OCI-LY3 (cell line): Measurements from ENCODE around the gene CPNE2.

Source experiments
- H2AFZ ChIP-seq: fragments of 200-600, 300-600 bp; shearing (Covaris generic); 2 replicates; pipeline ENCODE4 v1.6.0; 2014; ENCODE audit warnings: antibody characterized with exemption, low read depth, low read length
- H3K27ac ChIP-seq: fragments of 200-600, 300-600 bp; sonication (generic); 2 replicates; pipeline ENCODE4 v1.5.1; 2014; ENCODE audit warnings: mild to moderate bottlenecking, low read length, moderate library complexity, mixed read lengths
- H3K27me3 ChIP-seq: fragments of 200-600, 300-600 bp; sonication (generic); 2 replicates; pipeline ENCODE4 v1.6.1; 2014; ENCODE audit warnings: low read depth, low read length, mixed read lengths
- H3K36me3 ChIP-seq: fragments of 200-600, 300-600 bp; sonication (generic); replicated peaks from 2 replicates; pipeline ENCODE3; 2014; ENCODE audit warnings: low read depth, low read length, mixed read lengths
- H3K4me1 ChIP-seq: fragments of 300-600, 200-600 bp; sonication (generic); 2 replicates; pipeline ENCODE4 v1.6.1; 2014; ENCODE audit warnings: low read length, mixed read lengths
- H3K4me2 ChIP-seq: fragments of 200-600, 300-600 bp; sonication (generic); 2 replicates; pipeline ENCODE4 v1.6.1; 2014; ENCODE audit warnings: low read length, mixed read lengths
- H3K4me3 ChIP-seq: fragments of 300-600, 200-600 bp; sonication (generic); 2 replicates; pipeline ENCODE4 v1.5.1; 2014; ENCODE audit warnings: antibody characterized with exemption, mild to moderate bottlenecking, low read length, moderate library complexity
- H3K79me2 ChIP-seq: fragments of 300-600, 200-600 bp; shearing (Covaris generic); 2 replicates; pipeline ENCODE4 v1.6.1; 2014; ENCODE audit warnings: mild to moderate bottlenecking, low read length, mixed read lengths
- H3K9ac ChIP-seq: fragments of 300-600, 200-600 bp; shearing (Covaris generic); 2 replicates; pipeline ENCODE4 v1.6.0; 2014; ENCODE audit warnings: mild to moderate bottlenecking, low read length, moderate library complexity
- H3K9me3 ChIP-seq: fragments of 200-600, 300-600 bp; shearing (Covaris generic); 2 replicates; pipeline ENCODE4 v1.6.1; 2014; ENCODE audit warnings: low read length, mixed read lengths; ENCODE audit not compliant: insufficient read depth
- H4K20me1 ChIP-seq: fragments of 200-600, 300-600 bp; sonication (generic); 2 replicates; pipeline ENCODE4 v1.6.1; 2016; ENCODE audit warnings: low read length, mixed read lengths; ENCODE audit not compliant: insufficient read depth
- EZH2phosphoT487 ChIP-seq: fragments of 200-600 bp; shearing (Covaris generic); IDR thresholded peaks from 2 replicates; pipeline ENCODE4 v1.6.1; 2018; ENCODE audit warnings: antibody characterized with exemption, mixed run types, low read depth
- TF ChIP-seq, protein P1 (sequence below): fragments of 200-600, 300-600 bp; sonication (generic); IDR thresholded peaks from 2 replicates; pipeline ENCODE4 v1.5.1; 2014; ENCODE audit warnings: antibody characterized with exemption, low read length, low read depth

The CPNE2 gene

DNA sequence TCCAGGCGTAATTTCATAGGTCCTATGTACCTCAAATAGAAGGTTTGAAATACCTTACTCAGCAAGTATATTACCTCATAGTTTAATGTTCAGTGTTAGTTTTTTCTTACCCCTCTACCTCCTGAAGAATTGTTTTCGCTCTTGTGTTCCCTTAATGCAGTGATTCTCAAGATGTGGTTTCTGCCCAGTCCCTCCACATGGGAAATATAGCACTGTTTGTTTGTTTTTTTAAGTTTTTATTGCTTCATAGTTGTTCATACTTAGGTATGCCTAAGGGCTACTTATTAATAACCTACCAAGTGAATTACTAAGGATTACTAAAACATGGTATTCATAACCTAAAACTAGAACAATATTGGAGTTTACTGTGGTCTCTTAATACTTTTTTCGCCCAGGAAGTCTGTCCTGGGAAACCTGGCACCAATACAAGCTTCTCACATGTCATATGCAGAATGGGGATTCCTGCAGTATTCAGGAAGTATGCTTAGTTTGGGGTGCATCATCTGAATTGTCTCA is 98.7 kb downstream of the CPNE2 start:
- Histone ChIP-seq H3K9ac (no peak overlapping the region), H3K4me3 (no peak overlapping the region), H3K27ac (no peak overlapping the region), H3K36me3 (peaks cover 8% of the 10 kb centered on the region), H4K20me1 (peaks cover 26% of the 10 kb centered on the region), H3K4me2 (no peak overlapping the region), H3K9me3 (no peaks in the 10 kb centered on the region), H3K79me2 (peaks cover 88% of the 10 kb centered on the region), H3K27me3 (no peaks in the 10 kb centered on the region), H2AFZ (no peak overlapping the region), H3K4me1 (peaks cover 10% of the 10 kb centered on the region)
- TF ChIP-seq EZH2phosphoT487 = no peak
- TF ChIP-seq, protein P1, sequence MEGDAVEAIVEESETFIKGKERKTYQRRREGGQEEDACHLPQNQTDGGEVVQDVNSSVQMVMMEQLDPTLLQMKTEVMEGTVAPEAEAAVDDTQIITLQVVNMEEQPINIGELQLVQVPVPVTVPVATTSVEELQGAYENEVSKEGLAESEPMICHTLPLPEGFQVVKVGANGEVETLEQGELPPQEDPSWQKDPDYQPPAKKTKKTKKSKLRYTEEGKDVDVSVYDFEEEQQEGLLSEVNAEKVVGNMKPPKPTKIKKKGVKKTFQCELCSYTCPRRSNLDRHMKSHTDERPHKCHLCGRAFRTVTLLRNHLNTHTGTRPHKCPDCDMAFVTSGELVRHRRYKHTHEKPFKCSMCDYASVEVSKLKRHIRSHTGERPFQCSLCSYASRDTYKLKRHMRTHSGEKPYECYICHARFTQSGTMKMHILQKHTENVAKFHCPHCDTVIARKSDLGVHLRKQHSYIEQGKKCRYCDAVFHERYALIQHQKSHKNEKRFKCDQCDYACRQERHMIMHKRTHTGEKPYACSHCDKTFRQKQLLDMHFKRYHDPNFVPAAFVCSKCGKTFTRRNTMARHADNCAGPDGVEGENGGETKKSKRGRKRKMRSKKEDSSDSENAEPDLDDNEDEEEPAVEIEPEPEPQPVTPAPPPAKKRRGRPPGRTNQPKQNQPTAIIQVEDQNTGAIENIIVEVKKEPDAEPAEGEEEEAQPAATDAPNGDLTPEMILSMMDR = no peak

DNA sequence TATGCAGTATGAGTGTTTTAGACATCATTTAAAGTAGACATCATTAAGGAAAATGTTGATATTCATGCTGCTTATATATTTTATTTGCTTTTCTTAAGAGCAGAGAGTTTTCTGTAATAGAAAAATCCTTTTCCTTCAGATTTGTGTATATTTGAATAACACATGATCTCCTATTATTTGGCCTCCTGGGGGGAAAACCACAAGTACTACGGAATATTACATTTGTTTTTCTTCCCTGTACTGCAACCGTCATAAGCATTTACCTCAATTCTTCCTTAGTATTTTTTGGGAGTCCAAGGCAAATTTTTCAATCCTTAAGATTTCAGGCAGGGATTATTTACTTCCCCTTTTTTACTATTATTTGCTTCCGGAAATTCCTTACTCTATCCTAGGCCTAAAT is 99.8 kb downstream of the CPNE2 start:
- Histone ChIP-seq H4K20me1 (peaks cover 32% of the 10 kb centered on the region), H3K27me3 (no peaks in the 10 kb centered on the region), H2AFZ (no peak overlapping the region), H3K4me1 (peaks cover 10% of the 10 kb centered on the region), H3K36me3 (peaks cover 8% of the 10 kb centered on the region), H3K79me2 (peaks cover 87% of the 10 kb centered on the region), H3K9ac (no peak overlapping the region), H3K27ac (no peak overlapping the region), H3K4me3 (no peak overlapping the region), H3K4me2 (no peak overlapping the region), H3K9me3 (no peaks in the 10 kb centered on the region)
- TF ChIP-seq EZH2phosphoT487 = no peak
- TF ChIP-seq, protein P1 = no peak

DNA sequence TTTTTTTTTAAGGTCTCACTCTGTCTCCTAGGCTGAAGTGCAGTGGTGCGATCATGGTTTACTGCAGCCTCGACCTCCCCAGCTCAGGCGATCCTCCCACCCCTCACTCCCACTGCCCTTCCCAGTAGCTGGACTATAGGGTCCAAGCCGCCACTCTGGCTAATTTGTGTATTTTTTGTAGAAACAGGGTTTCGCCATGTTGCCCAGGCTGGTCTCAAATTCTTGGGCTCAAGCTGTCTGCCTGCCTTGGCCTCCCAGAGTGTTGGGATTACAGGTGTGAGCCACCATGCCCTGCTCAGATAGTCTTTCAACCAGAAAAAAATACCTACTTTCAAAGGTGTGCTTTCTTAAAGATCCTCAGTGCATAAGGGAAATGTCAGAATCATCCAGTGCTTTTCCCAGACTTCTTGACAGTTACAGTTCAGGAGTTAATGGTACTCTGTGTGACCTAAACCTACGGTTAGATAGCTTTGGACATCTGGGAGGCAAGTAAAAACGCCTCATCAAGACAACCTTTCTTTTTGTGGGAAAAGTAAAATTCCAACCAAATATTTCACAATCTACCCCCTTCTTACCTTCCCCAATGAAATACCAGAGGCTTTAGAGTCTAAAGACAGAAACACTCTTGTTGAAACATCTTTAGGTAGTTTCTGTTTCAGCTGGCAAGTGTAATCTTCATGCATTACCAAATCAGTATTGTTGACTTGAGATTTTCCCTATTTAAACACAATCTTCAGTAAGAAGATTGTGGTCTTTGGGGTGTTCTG is 100.5 kb downstream of the CPNE2 start:
- Histone ChIP-seq H3K79me2 (peaks cover 83% of the 10 kb centered on the region), H3K9ac (no peak overlapping the region), H4K20me1 (peaks cover 28% of the 10 kb centered on the region), H3K4me3 (no peak overlapping the region), H2AFZ (no peak overlapping the region), H3K36me3 (peaks cover 8% of the 10 kb centered on the region), H3K9me3 (no peaks in the 10 kb centered on the region), H3K27ac (no peak overlapping the region), H3K27me3 (no peaks in the 10 kb centered on the region), H3K4me1 (peaks cover 5% of the 10 kb centered on the region), H3K4me2 (no peak overlapping the region)
- no peak for TF ChIP-seq EZH2phosphoT487
- TF ChIP-seq, protein P1 = no peak

DNA sequence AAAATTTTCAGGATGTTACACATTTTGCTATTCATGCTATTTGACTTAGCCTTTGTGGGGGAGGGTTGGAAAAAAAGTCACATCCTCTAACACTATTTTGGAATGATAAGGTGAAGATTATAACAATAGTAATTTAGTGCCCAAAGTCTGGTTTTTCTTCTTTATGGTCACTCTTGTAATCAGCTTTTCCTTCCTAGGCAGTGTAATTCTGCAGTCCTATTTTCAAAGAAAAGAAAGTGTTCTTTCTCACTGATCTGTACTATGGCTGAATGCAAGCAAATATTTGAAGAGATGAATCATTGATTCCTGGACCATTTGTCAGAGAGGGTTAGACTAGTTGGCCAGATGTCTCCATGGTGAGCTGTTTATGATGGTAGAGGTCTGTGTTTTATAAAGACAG is 102.1 kb downstream of the CPNE2 start:
- Histone ChIP-seq H3K79me2 (peaks cover 73% of the 10 kb centered on the region), H3K4me3 (no peak overlapping the region), H2AFZ (no peak overlapping the region), H3K9me3 (no peaks in the 10 kb centered on the region), H3K9ac (no peak overlapping the region), H3K27me3 (no peaks in the 10 kb centered on the region), H3K4me1 (0 out of 2 replicates have a peak, but pooled peaks cover 2% of the 10 kb centered on the region), H3K36me3 (peaks cover 12% of the 10 kb centered on the region), H3K27ac (no peak overlapping the region), H3K4me2 (no peak overlapping the region), H4K20me1 (peaks cover 26% of the 10 kb centered on the region)
- TF ChIP-seq EZH2phosphoT487 = no peak
- TF ChIP-seq, protein P1 = no peak
